ENCODE data around the gene AIRE. TPM values are rescaled to one million over a fixed set of nuclear protein-coding genes. Genes with fewer than 3 reads are reported as not detected.
A peak's percentile ranks its signal among the peaks of the same experiment; 100 is the strongest.

Gene AIRE
- total and polyA plus RNA-seq, 2 of the 13 experiments (the other 11 are each of a cell fraction or from before 2014, with no cell fraction given), result not detected

GRCh38 chr21:44338971-44339910, 53.6 kb downstream of the AIRE start, which contains the start of gene CFAP410 (continued):
- TF ChIP-seq ZBTB7A (CRISPR knock-in tag; IDR thresholded peaks at IDR 0.05) (no peak; the same call in 1 of the 2 replicates), BCL3 (CRISPR knock-in tag; IDR thresholded peaks at IDR 0.05) (peak; percentile 85), LCORL (IDR thresholded peaks at IDR 0.05) (no peak), LCORL (CRISPR knock-in tag; IDR thresholded peaks at IDR 0.05) (peak; percentile 60; the same call in 1 of the 2 replicates), MEIS1 (CRISPR knock-in tag; IDR thresholded peaks at IDR 0.05; ENCODE audit: borderline replicate concordance) (peak; percentile 94), ZNF225 (CRISPR knock-in tag; IDR thresholded peaks at IDR 0.05) (0 out of 2 replicates have a peak, but pooled peaks have one; percentile 52), SRF (IDR thresholded peaks at IDR 0.05; ENCODE audit: low read depth, low read length) (peak; percentile 76), ZSCAN9 (CRISPR knock-in tag; IDR thresholded peaks at IDR 0.05; ENCODE audit: borderline replicate concordance) (0 out of 2 replicates have a peak, but pooled peaks have one; percentile 57), TSC22D2 (CRISPR knock-in tag; IDR thresholded peaks at IDR 0.05; ENCODE audit: borderline replicate concordance) (peak; percentile 56; the same call in 1 of the 2 replicates), PBX3 (CRISPR knock-in tag; IDR thresholded peaks at IDR 0.05; ENCODE audit: borderline replicate concordance) (no peak), HOXA9 (CRISPR knock-in tag; IDR thresholded peaks at IDR 0.05; ENCODE audit: borderline replicate concordance) (no peak), ZHX1 (CRISPR knock-in tag; IDR thresholded peaks at IDR 0.05; ENCODE audit: low read depth) (peak; percentile 43; the same call in 1 of the 2 replicates), POGK (CRISPR knock-in tag; conservative IDR thresholded peaks at IDR 0.05) (peak; percentile 78), PCBP2 (optimal IDR thresholded peaks at IDR 0.05; ENCODE audit: low read depth, low read length, poor library complexity, severe bottlenecking) (no peak), NFE2L2 (IDR thresholded peaks at IDR 0.05; ENCODE audit: low read length) (no peak), SP2 (CRISPR knock-in tag; IDR thresholded peaks at IDR 0.05) (peak; percentile 68), ZFY (CRISPR knock-in tag; IDR thresholded peaks at IDR 0.05) (peak; percentile 96), PATZ1 (CRISPR knock-in tag; IDR thresholded peaks at IDR 0.05) (peak; percentile 50), HNRNPL (IDR thresholded peaks at IDR 0.05; ENCODE audit: low read depth, low read length) (0 out of 2 replicates have a peak, but pooled peaks have one; percentile 38)

Measured in HepG2 (cell line).